ENCODE results near the gene MME. TPM values are rescaled to one million over a fixed set of nuclear protein-coding genes. Genes with fewer than 3 reads are reported as not detected.

The MME gene
- total and polyA plus RNA-seq, 2 of the 8 experiments (the other 6 are each of a cell fraction or from before 2014, with no cell fraction given), result 5.0 to 39.6 TPM

GRCh38 chr3:155147588-155147987 lies 67.5 kb downstream of the MME start:
- Histone ChIP-seq H3K27me3 (replicated peaks in 1 of 4; ENCODE audit: control insufficient read depth in 3 of 4, extremely low read depth in 1 of 4, insufficient read depth in 3 of 4, low read length in 3 of 4) (no peaks in the 10 kb centered on the region), H3K4me1 (replicated peaks in 1 of 4; ENCODE audit: control insufficient read depth in 3 of 4, insufficient read depth in 4 of 4, low read length in 3 of 4) (no peaks in the 10 kb centered on the region), H4K8ac (ENCODE audit: extremely low read depth, insufficient read depth, low read length) (no peak overlapping the region), H3K56ac (replicated peaks; ENCODE audit: insufficient read length, low read depth, low read length) (no peak overlapping the region), H3K9ac (replicated peaks in 1 of 4; ENCODE audit: extremely low read depth in 1 of 4, low read depth in 3 of 4, low read length in 3 of 4) (no peak overlapping the region), H3K79me2 (ENCODE audit: control insufficient read depth in 1 of 2, insufficient read depth in 2 of 2, low read length in 2 of 2) (no peaks in the 10 kb centered on the region), H4K91ac (replicated peaks; ENCODE audit: insufficient read length, low read length) (no peak overlapping the region), H2BK5ac (ENCODE audit: low read depth, low read length) (no peak overlapping the region), H3K27ac (ENCODE audit: low read depth, low read length) (no peak overlapping the region), H3K23me2 (ENCODE audit: low read depth, low read length) (no peaks in the 10 kb centered on the region), H4K20me1 (replicated peaks in 1 of 2; ENCODE audit: control insufficient read depth in 1 of 2, insufficient read depth in 2 of 2, low read length in 2 of 2) (no peaks in the 10 kb centered on the region), H3K9me3 (ENCODE audit: insufficient read depth in 2 of 2, low read depth in 1 of 2, low read length in 1 of 2) (no peaks in the 10 kb centered on the region), H3K79me1 (ENCODE audit: low read depth, low read length) (no peaks in the 10 kb centered on the region), H3K36me3 (ENCODE audit: control insufficient read depth in 2 of 4, insufficient read depth in 4 of 4, low read length in 3 of 4) (peaks cover 0 to 5% (median 0%) of the 10 kb centered on the region in 4 experiments; a peak in 1 of 8 replicates), H3K4me3 (ENCODE audit: extremely low read depth in 1 of 4, insufficient read depth in 2 of 4, low read depth in 3 of 4, low read length in 4 of 4) (no peak overlapping the region), H3K18ac (ENCODE audit: extremely low read depth, low read length) (no peak overlapping the region), H3K14ac (ENCODE audit: insufficient read length) (no peak overlapping the region), H2BK120ac (replicated peaks; ENCODE audit: low read depth, low read length) (no peak overlapping the region), H3K23ac (ENCODE audit: insufficient read length) (no peak overlapping the region), H2BK20ac (ENCODE audit: low read length) (no peak overlapping the region), H2AK5ac (ENCODE audit: low read depth, low read length) (no peak overlapping the region), H2BK12ac (ENCODE audit: low read depth, low read length) (no peak overlapping the region), H3K4ac (replicated peaks; ENCODE audit: insufficient read length, low read depth, low read length) (no peak overlapping the region), H2AFZ (ENCODE audit: low read length) (no peak overlapping the region), H3K4me2 (ENCODE audit: insufficient read depth in 1 of 2, low read depth in 2 of 2, low read length in 2 of 2) (no peak overlapping the region), H2BK15ac (ENCODE audit: low read length) (no peak overlapping the region), H4K5ac (ENCODE audit: insufficient read length, low read depth, low read length) (no peak overlapping the region)
- POLR2A ChIA-PET (ENCODE audit: partially characterized antibody), result no interaction called here
- no peak for DNase-seq (ENCODE audit: low read depth in 1 of 2, low spot score in 2 of 2)
- 79% methylated on average over 1 of the region's 1 CpG; no CpG with 5 or more reads in 1 of the 2 experiments for WGBS, 2 experiments (ENCODE audit: extremely low coverage in 1 of 2, insufficient coverage in 1 of 2, insufficient read length in 1 of 2, insufficient replicate concordance in 2 of 2, low coverage in 1 of 2, low lambda C conversion rate in 2 of 2, missing lambda C conversion rate in 1 of 2)
- FAIRE-seq, result no peak
- no peak for TF ChIP-seq TAF7 (optimal IDR thresholded peaks at IDR 0.05; ENCODE audit: borderline replicate concordance, low read depth, low read length)
- CTCF ChIA-PET (ENCODE audit: partially characterized antibody), result no interaction called here

Measured in H1 (cell line).